ENCODE measurements around the gene ARMC9. TPM values are rescaled to one million over a fixed set of nuclear protein-coding genes. Genes with fewer than 3 reads are reported as not detected.

Gene ARMC9
- total RNA-seq, 6 donors from 2014 or later: 26.7 to 145 (median 61.0) TPM

- no peaks in the 10 kb centered on the region for H3K27me3 ChIP-seq
- ATAC-seq (ENCODE audit: low FRiP score in 2 of 2) (peak in 1 of 2 donors; percentile 5), DNase-seq (no peak)
- no peaks in the 10 kb centered on the region for H3K9me3 ChIP-seq
- H3K36me3 ChIP-seq: peaks cover 0 to 3% (median 0%) of the 10 kb centered on the region in 4 donors
- TF ChIP-seq POLR2A (IDR thresholded peaks at IDR 0.05) (no peak), POLR2AphosphoS5 (IDR thresholded peaks at IDR 0.05) (no peak), EP300 (IDR thresholded peaks at IDR 0.05) (no peak), CTCF (IDR thresholded peaks at IDR 0.05) (no peak)
- peak overlapping the region; percentile 20 to 76 (median 66) for H3K27ac ChIP-seq
- 76 to 86% methylated on average over 6 to 15 of the region's 15 CpGs for WGBS, 2 donors
- H3K4me3 ChIP-seq: no peak overlapping the region
- peaks cover 0 to 32% (median 19%) of the 10 kb centered on the region in 4 donors for H3K4me1 ChIP-seq
Observed at GRCh38 chr2:231244382-231245248, 46.2 kb downstream of the ARMC9 start.

- peak in 1 of 2 donors; percentile 19 for TF ChIP-seq POLR2AphosphoS5 (IDR thresholded peaks at IDR 0.05)
- peak in 1 of 4 donors; percentile 33 for TF ChIP-seq POLR2A (IDR thresholded peaks at IDR 0.05)
- no peak for TF ChIP-seq CTCF (IDR thresholded peaks at IDR 0.05)
- peak overlapping the region; percentile 20 to 76 (median 61) for H3K27ac ChIP-seq
- DNase-seq (peak in 1 of 2 donors; percentile 72), ATAC-seq (ENCODE audit: low FRiP score in 2 of 2) (peak in 1 of 2 donors; percentile 43)
- H3K4me1 ChIP-seq: peaks cover 0 to 38% (median 20%) of the 10 kb centered on the region in 4 donors
- H3K27me3 ChIP-seq: no peaks in the 10 kb centered on the region
- H3K4me3 ChIP-seq: no peak overlapping the region
- WGBS, 2 donors: 55 to 71% methylated on average over 14 of the region's 14 CpGs
- no peaks in the 10 kb centered on the region for H3K9me3 ChIP-seq
- H3K36me3 ChIP-seq: no peaks in the 10 kb centered on the region
Observed at GRCh38 chr2:231245249-231246094, 47.0 kb downstream of the ARMC9 start.

GRCh38 chr2:231246171-231246842 lies 47.9 kb downstream of the ARMC9 start:
- H3K36me3 ChIP-seq: no peaks in the 10 kb centered on the region
- H3K27ac ChIP-seq: peak overlapping the region in 2 of 4 donors; percentile 74 to 76
- no peak for ATAC-seq (ENCODE audit: low FRiP score in 2 of 2)
- no peaks in the 10 kb centered on the region for H3K9me3 ChIP-seq
- H3K4me1 ChIP-seq: peaks cover 0 to 41% (median 22%) of the 10 kb centered on the region in 4 donors
- TF ChIP-seq POLR2A (IDR thresholded peaks at IDR 0.05): no peak
- no peak for TF ChIP-seq CTCF (IDR thresholded peaks at IDR 0.05)
- no peak for TF ChIP-seq EP300 (IDR thresholded peaks at IDR 0.05)
- TF ChIP-seq POLR2AphosphoS5 (IDR thresholded peaks at IDR 0.05): no peak
- no peak overlapping the region for H3K4me3 ChIP-seq
- no peaks in the 10 kb centered on the region for H3K27me3 ChIP-seq
- 79 to 83% methylated on average over 7 of the region's 7 CpGs for WGBS, 2 donors
- DNase-seq: no peak

GRCh38 chr2:231250146-231250545 lies 51.7 kb downstream of the ARMC9 start:
- 73 to 78% methylated on average over 4 to 5 of the region's 5 CpGs for WGBS, 2 donors
- no peak for ATAC-seq (ENCODE audit: low FRiP score in 2 of 2)
- Histone ChIP-seq H3K27me3 (no peaks in the 10 kb centered on the region), H3K4me1 (peaks cover 0 to 33% (median 15%) of the 10 kb centered on the region in 4 donors), H3K9me3 (no peaks in the 10 kb centered on the region), H3K36me3 (no peaks in the 10 kb centered on the region), H3K27ac (peak overlapping the region in 1 of 4 donors; percentile 19), H3K4me3 (no peak overlapping the region)
- TF ChIP-seq CTCF (IDR thresholded peaks at IDR 0.05) (no peak), POLR2AphosphoS5 (IDR thresholded peaks at IDR 0.05) (no peak), POLR2A (IDR thresholded peaks at IDR 0.05) (no peak), EP300 (IDR thresholded peaks at IDR 0.05) (no peak)
- no peak for DNase-seq

All from upper lobe of left lung (tissue), 6 donors.